ENCODE measurements around the gene PNISR. TPM values are rescaled to one million over a fixed set of nuclear protein-coding genes. Genes with fewer than 3 reads are reported as not detected.

Gene PNISR, protein sequence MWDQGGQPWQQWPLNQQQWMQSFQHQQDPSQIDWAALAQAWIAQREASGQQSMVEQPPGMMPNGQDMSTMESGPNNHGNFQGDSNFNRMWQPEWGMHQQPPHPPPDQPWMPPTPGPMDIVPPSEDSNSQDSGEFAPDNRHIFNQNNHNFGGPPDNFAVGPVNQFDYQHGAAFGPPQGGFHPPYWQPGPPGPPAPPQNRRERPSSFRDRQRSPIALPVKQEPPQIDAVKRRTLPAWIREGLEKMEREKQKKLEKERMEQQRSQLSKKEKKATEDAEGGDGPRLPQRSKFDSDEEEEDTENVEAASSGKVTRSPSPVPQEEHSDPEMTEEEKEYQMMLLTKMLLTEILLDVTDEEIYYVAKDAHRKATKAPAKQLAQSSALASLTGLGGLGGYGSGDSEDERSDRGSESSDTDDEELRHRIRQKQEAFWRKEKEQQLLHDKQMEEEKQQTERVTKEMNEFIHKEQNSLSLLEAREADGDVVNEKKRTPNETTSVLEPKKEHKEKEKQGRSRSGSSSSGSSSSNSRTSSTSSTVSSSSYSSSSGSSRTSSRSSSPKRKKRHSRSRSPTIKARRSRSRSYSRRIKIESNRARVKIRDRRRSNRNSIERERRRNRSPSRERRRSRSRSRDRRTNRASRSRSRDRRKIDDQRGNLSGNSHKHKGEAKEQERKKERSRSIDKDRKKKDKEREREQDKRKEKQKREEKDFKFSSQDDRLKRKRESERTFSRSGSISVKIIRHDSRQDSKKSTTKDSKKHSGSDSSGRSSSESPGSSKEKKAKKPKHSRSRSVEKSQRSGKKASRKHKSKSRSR
- total RNA-seq: 24.8 and 68.7 TPM in 2 replicates

GRCh38 chr6:99424761-99425646 lies at the start of gene PNISR:
PNISR (minus strand) TSS chr6:99425308; CDS start chr6:99414659, 10,649 bp downstream.

GRCh38 chr6:99393698-99394531 lies 31.2 kb downstream of the PNISR start, which contains the start of gene COQ3:
COQ3 (minus strand) TSS chr6:99394195; CDS start chr6:99394179, 16 bp downstream.

DNA sequence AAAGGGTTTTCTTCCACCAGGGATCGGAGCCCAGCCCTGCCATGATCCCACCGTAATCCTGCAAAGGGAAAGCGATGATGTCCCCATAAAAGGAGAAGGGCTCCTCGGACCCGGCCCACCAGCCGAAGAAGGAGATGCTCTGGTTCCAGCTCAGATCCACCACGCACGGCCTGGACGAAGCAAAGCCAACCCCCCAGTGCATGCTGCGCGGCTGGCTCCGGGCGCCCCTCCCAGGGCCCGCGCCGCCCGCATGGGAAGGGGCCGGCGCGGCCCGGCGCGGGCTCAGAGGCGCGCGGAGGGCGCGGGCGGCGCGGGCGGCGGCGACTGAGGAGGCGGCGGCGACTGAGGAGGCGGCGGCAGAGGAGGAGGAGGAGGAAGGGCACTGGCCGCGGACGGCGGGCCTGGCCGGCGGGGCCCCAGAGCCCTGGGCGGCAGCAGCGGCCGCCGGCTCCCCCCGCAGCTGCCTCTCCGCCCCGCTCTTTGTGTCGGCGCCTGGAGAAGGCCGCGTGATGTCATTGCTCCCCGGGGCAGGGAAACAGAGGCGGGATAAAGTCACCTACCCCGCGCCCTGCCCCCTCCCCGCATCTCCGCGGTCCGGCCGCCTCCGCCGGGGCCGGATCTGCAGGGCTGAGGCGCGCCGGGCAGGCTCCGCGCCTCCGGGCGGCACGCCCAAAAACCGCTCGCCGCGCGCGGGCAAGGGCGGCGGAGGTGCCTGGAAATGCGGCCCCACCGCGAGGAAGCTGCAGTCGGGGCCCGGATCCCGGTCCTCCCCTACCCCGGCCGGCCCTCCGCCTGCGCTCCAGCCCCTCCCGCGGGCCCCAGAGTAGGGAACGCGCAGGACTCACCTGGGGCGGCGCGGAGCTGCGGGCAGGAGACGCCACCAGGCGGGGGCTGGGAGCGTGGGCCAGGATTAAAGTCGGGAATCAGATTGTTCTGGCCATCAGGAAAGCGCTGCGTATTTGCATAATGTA lies 75.7 kb downstream of the PNISR start, which contains the start of gene FAXC:
TSS of gene FAXC (minus strand) at position 504 of the 971 bp plus-strand sequence. CDS start at position 202, 302 bp downstream.

Other genes starting within 250 kb of the PNISR start
- gene FAXC, start 75.6 kb downstream of the PNISR start, total RNA-seq: 2.2 and 3.8 TPM in 2 replicates
- gene COQ3, start 31.1 kb downstream of the PNISR start, total RNA-seq: 4.1 and 7.8 TPM in 2 replicates
- gene USP45, start 90.1 kb upstream of the PNISR start, total RNA-seq: 5.6 and 8.6 TPM in 2 replicates
- 50.0 and 52.2 TPM in 2 replicates for gene CCNC, start 143.4 kb upstream of the PNISR start, total RNA-seq
- not detected in 2 replicates for gene PRDM13, start 181.5 kb upstream of the PNISR start, total RNA-seq

All from epithelial cell of alveolus of lung (primary cell).